ENCODE data around the gene CAST.

The CAST gene

DNA sequence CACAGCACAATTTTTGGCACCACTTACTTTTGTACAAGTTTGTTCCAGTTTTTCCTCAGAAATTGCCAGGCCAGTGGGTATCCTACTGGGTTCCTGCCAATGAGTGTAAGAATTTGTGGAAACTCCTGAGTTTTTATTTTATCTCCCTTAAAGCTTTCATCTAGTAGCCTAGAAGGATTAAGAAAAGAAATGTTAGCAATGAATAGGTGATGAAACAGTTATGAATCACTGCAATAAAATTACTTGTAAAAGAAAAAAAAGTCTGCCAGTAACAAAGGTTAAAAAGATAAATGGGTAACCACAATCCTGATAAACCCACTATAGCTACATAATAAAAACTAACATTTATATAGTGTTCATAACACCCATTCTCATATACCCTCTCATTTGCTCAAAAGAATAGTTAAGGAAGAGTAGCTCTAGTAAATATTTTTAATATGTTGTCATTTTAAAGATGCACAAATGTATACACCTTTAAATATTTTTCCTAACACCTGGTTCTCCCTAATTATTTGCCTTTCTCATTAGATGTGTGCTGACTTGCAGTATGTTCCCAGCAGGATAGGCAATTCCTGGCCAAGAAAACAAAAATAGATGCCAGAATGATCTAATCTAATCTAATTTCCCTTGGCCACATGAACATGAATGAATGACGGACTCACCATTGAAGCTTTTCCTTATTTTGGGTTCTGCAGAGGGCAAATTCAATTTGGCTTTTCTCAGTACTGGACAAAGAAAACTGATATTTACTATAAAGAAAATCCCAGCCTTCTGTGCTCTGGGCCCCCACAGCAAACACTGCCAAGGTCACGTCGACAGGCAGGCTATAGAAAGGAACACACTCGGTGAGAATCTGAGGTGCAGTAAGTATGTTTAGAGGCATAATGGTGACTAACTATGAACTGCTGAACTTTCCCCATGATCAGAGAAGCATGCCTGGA, 119.1 kb downstream of the CAST start:
- in situ Hi-C loops (cut with MboI; ENCODE audit: low sequenced_read_pairs, unreplicated experiment): no loop called here
- no peak for DNase-seq (ENCODE audit: low spot score)
- TF ChIP-seq, protein P1, sequence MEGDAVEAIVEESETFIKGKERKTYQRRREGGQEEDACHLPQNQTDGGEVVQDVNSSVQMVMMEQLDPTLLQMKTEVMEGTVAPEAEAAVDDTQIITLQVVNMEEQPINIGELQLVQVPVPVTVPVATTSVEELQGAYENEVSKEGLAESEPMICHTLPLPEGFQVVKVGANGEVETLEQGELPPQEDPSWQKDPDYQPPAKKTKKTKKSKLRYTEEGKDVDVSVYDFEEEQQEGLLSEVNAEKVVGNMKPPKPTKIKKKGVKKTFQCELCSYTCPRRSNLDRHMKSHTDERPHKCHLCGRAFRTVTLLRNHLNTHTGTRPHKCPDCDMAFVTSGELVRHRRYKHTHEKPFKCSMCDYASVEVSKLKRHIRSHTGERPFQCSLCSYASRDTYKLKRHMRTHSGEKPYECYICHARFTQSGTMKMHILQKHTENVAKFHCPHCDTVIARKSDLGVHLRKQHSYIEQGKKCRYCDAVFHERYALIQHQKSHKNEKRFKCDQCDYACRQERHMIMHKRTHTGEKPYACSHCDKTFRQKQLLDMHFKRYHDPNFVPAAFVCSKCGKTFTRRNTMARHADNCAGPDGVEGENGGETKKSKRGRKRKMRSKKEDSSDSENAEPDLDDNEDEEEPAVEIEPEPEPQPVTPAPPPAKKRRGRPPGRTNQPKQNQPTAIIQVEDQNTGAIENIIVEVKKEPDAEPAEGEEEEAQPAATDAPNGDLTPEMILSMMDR (IDR thresholded peaks at IDR 0.05; ENCODE audit: borderline replicate concordance, control extremely low read depth, extremely low read depth, insufficient read depth, missing control alignments): no peak

DNA sequence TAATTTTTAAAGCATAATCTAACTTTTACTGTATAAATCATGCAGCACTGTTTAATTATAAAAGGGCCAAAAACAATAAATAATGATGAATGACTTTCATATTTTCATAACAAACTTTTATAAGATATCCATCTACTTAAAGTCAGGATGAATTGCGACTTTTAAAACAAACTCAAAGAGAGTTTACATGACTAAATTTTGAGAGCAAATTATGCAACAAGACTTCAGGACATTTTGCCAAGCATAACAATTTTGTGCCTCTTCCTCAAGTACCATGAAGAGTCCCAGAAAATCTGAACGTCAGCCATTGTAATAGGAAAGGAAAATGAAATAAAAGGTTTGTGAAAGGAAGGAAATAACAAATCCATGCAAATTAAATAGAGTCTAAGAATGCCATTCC, 121.2 kb downstream of the CAST start:
- no peak for DNase-seq (ENCODE audit: low spot score)
- TF ChIP-seq, protein P1 (IDR thresholded peaks at IDR 0.05; ENCODE audit: borderline replicate concordance, control extremely low read depth, extremely low read depth, insufficient read depth, missing control alignments): no peak
- in situ Hi-C loops (cut with MboI; ENCODE audit: low sequenced_read_pairs, unreplicated experiment): no loop called here

DNA sequence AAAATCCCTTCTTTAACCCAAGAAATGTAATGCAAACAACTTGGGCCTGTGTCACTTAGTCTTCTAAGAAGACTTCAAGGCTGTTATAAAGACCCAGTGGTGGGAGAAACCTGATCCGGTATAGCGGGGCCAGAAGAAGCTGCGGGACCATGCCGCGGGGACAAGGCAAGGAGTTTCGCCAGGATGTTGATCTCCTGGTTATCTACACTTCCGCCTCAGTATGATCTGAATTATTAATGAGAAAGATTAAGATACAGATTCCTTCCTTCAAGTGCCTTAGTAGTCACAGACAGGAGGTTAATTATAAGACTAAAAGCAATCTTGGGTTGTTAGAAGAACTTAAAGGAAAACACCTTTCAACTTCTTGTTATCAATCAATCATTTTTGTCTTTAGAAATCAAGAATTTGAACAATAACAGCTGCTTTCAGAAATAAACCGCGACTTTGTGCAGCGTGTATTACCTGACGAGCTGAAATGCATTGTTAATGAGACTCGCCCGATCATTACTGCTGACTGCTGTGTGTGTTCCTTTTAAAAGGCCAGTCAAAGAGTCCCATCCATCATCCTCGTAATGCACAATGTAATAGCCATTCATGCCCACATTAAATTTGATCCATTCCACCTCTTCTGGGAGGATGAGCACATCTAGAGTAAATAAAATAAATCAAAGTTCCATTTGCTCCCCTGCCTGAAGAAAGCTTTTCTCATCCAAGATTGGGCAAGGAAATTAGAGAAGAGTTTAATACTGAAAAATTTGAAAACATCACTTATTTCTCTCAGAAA, 123.3 kb downstream of the CAST start:
- TF ChIP-seq, protein P1 (IDR thresholded peaks at IDR 0.05; ENCODE audit: borderline replicate concordance, control extremely low read depth, extremely low read depth, insufficient read depth, missing control alignments): no peak
- in situ Hi-C loops (cut with MboI; ENCODE audit: low sequenced_read_pairs, unreplicated experiment): no loop called here
- no peak for DNase-seq (ENCODE audit: low spot score)

GRCh38 chr5:96788112-96788749, 126.1 kb downstream of the CAST start:
- DNase-seq (ENCODE audit: low spot score): no peak
- in situ Hi-C loops (cut with MboI; ENCODE audit: low sequenced_read_pairs, unreplicated experiment): no loop called here
- TF ChIP-seq, protein P1 (IDR thresholded peaks at IDR 0.05; ENCODE audit: borderline replicate concordance, control extremely low read depth, extremely low read depth, insufficient read depth, missing control alignments): no peak

DNA sequence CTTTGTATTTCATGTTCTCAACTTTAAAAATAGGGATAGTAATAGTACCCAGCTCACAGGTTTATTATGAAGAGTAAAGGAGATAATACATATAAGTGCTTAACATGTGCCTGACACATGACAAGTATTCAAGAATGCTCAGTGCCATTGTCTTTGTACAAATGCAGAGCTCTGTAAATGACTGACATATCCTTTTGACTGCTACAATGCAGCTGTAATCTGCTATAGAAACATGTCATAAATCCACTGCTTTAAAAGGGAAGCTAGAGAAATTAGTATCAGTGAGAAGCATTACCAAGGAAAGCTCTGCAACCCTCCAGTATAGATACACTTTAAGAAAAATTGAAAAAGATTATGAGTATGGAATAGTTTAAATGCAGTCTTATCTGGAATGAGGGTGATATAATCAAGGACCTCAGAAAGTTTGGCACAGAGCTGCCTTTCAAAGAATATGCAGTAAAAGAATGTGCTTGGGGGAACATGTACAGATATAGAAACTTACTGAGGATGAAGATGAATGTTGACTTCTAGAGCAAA, 127.7 kb downstream of the CAST start:
- in situ Hi-C loops (cut with MboI; ENCODE audit: low sequenced_read_pairs, unreplicated experiment): no loop called here
- no peak for DNase-seq (ENCODE audit: low spot score)
- TF ChIP-seq, protein P1 (IDR thresholded peaks at IDR 0.05; ENCODE audit: borderline replicate concordance, control extremely low read depth, extremely low read depth, insufficient read depth, missing control alignments): no peak

DNA sequence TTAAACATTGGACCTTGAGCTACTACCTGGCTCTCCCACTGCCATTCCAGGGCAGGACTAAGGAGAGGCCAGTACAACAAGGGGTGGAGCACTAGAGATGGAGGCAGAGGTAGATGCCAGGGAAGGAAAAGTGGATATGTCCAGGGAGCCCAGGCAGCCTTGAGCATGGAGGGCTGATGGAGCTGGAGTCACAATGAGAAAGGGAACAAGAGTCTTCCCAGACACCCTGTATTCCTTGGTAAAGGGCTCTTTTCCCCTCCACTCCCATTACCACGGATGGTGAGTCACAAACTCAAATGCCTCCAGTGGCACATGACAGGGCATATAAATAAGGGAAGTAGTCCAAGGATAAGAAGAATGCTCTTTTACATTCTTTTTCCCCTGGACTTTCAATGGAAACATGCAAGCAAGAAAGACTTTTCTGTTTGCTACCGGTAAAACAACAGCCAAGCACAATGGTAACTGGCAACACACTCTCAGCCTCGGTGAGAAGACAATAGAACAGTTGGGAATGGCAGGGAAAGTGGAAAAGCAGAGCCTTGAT, 128.9 kb downstream of the CAST start:
- DNase-seq (ENCODE audit: low spot score): no peak

More for the DNA sequence above, 128.9 kb downstream of the CAST start:
- TF ChIP-seq, protein P1 (IDR thresholded peaks at IDR 0.05; ENCODE audit: borderline replicate concordance, control extremely low read depth, extremely low read depth, insufficient read depth, missing control alignments): no peak
- in situ Hi-C loops (cut with MboI; ENCODE audit: low sequenced_read_pairs, unreplicated experiment): no loop called here
